GM23338 (cell line): ENCODE measurements around the gene IGFBP5. TPM values are rescaled to one million over a fixed set of nuclear protein-coding genes. Genes with fewer than 3 reads are reported as not detected.

ENCODE experiments used
- ATAC-seq: fragments of 200-7000 bp; cut with Tn5 transposase; 3 replicates; pipeline ENCODE4 v1.9.1; 2020
- DNase-seq: peaks from one replicate; pipeline ENCODE4 v3.0.0-alpha.2; 2015; ENCODE audit warnings: low spot score
- H2AFZ ChIP-seq: fragments of 200-600 bp; sonication (generic); 2 replicates; pipeline ENCODE4 v1.8.0; 2016; ENCODE audit warnings: antibody characterized with exemption, mild to moderate bottlenecking, moderate library complexity
- H3F3A ChIP-seq: fragments of 200-600 bp; sonication (generic); replicated peaks from 2 replicates; pipeline ENCODE4 v1.8.0; 2017; ENCODE audit warnings: antibody characterized with exemption, mixed run types, low read depth
- H3K27ac ChIP-seq: fragments of 200-600 bp; sonication (generic); 2 replicates; pipeline ENCODE4 v1.6.1; 2016; ENCODE audit warnings: low read depth
- H3K27me3 ChIP-seq: fragments of 200-600 bp; sonication (generic); 2 replicates; pipeline ENCODE4 v1.8.0; 2016; ENCODE audit warnings: mild to moderate bottlenecking, mixed run types, moderate library complexity; ENCODE audit not compliant: insufficient read depth
- H3K36me3 ChIP-seq: fragments of 200-600 bp; sonication (generic); 2 replicates; pipeline ENCODE4 v1.8.0; 2016; ENCODE audit warnings: mild to moderate bottlenecking; ENCODE audit not compliant: insufficient read depth
- H3K4me1 ChIP-seq: fragments of 200-600 bp; sonication (generic); 2 replicates; pipeline ENCODE4 v1.8.0; 2016; ENCODE audit warnings: mild to moderate bottlenecking, moderate library complexity; ENCODE audit not compliant: insufficient read depth
- H3K4me2 ChIP-seq: fragments of 200-600 bp; sonication (generic); 2 replicates; pipeline ENCODE4 v1.7.1; 2017; ENCODE audit warnings: mixed run types
- H3K4me3 ChIP-seq: fragments of 200-600 bp; sonication (generic); 2 replicates; pipeline ENCODE4 v1.6.1; 2016; ENCODE audit warnings: mixed run types
- H3K79me2 ChIP-seq: fragments of 200-600 bp; sonication (generic); replicated peaks from 2 replicates; pipeline ENCODE4 v1.8.0; 2017; ENCODE audit warnings: mild to moderate bottlenecking; ENCODE audit not compliant: insufficient read depth
- H3K9me2 ChIP-seq: fragments of 200-600 bp; sonication (generic); 2 replicates; pipeline ENCODE4 v1.8.0; 2017; ENCODE audit not compliant: insufficient read depth
- H4K20me1 ChIP-seq: fragments of 200-600 bp; sonication (generic); replicated peaks from 2 replicates; pipeline ENCODE4 v1.8.0; 2017; ENCODE audit warnings: mild to moderate bottlenecking; ENCODE audit not compliant: insufficient read depth
- H3K27ac Mint-ChIP-seq: 2 replicates; pipeline ENCODE4 v1.8.0; 2020; ENCODE audit warnings: inconsistent platforms, mild to moderate bottlenecking, moderate library complexity, mixed read lengths
- H3K27me3 Mint-ChIP-seq: 3 replicates; pipeline ENCODE4 v1.8.0; 2022; ENCODE audit warnings: low read depth, mild to moderate bottlenecking, moderate library complexity, mixed read lengths, inconsistent platforms; ENCODE audit not compliant: insufficient read depth, poor library complexity
- H3K36me3 Mint-ChIP-seq: 3 replicates; pipeline ENCODE4 v1.8.0; 2021; ENCODE audit warnings: low read depth, mild to moderate bottlenecking, inconsistent platforms, moderate library complexity, mixed read lengths
- H3K4me1 Mint-ChIP-seq: 3 replicates; pipeline ENCODE4 v1.8.0; 2020; ENCODE audit warnings: mild to moderate bottlenecking, inconsistent platforms, mixed read lengths
- H3K4me3 Mint-ChIP-seq: 3 replicates; pipeline ENCODE4 v1.8.0; 2021; ENCODE audit warnings: moderate library complexity, mild to moderate bottlenecking, inconsistent platforms, mixed read lengths
- H3K9me3 Mint-ChIP-seq: 3 replicates; pipeline ENCODE4 v1.8.0; 2020; ENCODE audit warnings: moderate library complexity, mild to moderate bottlenecking, inconsistent platforms, mixed read lengths
- EZH2phosphoT487 ChIP-seq: fragments of 200-600 bp; sonication (generic); IDR thresholded peaks from one replicate; pipeline ENCODE4 v1.8.1; 2018; ENCODE audit warnings: antibody characterized with exemption; ENCODE audit not compliant: unreplicated experiment
- JUNB ChIP-seq: IDR thresholded peaks from one replicate; pipeline ENCODE4 v1.6.1; 2016; ENCODE audit warnings: antibody characterized with exemption; ENCODE audit not compliant: unreplicated experiment
- NANOG ChIP-seq: IDR thresholded peaks from 2 replicates; pipeline ENCODE4 v1.6.1; 2016; ENCODE audit warnings: antibody characterized with exemption, borderline replicate concordance
- STAT1 ChIP-seq: IDR thresholded peaks from one replicate; pipeline ENCODE4 v1.6.1; 2016; ENCODE audit warnings: antibody characterized with exemption; ENCODE audit not compliant: unreplicated experiment
- ZNF114 ChIP-seq: fragments of 250-450 bp; sonication (Bioruptor Pico); IDR thresholded peaks from 2 replicates; pipeline ENCODE4 v1.5.0; 2020; ENCODE audit warnings: mild to moderate bottlenecking, moderate library complexity
- ZNF462 ChIP-seq: fragments of 250-450 bp; sonication (Bioruptor Pico); IDR thresholded peaks from 2 replicates; pipeline ENCODE4 v1.5.0; 2020; ENCODE audit warnings: mild to moderate bottlenecking, moderate library complexity
- polyA plus RNA-seq: library from polyadenylated mRNA; unstranded; fragments of >200 nt; fragmentation: Nextera tagmentation; extraction: Ambion mirVana; gene quantifications from 2 replicates; pipeline ENCODE4 v1.2.1, GENCODE V29; 2016
- total RNA-seq: library from RNA; depleted of rRNA; stranded (reverse); fragments of >200 nt; shearing (Covaris generic); gene quantifications from 2 replicates; pipeline ENCODE4 v1.2.3, GENCODE V29; 2014
- TF ChIP-seq, protein P1 (sequence below): IDR thresholded peaks from one replicate; pipeline ENCODE4 v1.6.1; 2018; ENCODE audit warnings: antibody characterized with exemption; ENCODE audit not compliant: unreplicated experiment
- TF ChIP-seq, protein P2 (sequence below), 2 experiments: fragments of 200-600 bp in 1 of 2; sonication (generic) in 1 of 2; conservative IDR thresholded peaks; 2 replicates each; pipeline versions ENCODE4 v1.5.1 to v1.6.1; 2016 to 2017; ENCODE audit warnings: antibody characterized with exemption in 2 of 2, low read depth in 2 of 2, mild to moderate bottlenecking in 2 of 2, moderate library complexity in 1 of 2

The IGFBP5 gene
- total and polyA plus RNA-seq, 2 experiments from 2014 or later = 0.70 to 2.5 TPM

DNA sequence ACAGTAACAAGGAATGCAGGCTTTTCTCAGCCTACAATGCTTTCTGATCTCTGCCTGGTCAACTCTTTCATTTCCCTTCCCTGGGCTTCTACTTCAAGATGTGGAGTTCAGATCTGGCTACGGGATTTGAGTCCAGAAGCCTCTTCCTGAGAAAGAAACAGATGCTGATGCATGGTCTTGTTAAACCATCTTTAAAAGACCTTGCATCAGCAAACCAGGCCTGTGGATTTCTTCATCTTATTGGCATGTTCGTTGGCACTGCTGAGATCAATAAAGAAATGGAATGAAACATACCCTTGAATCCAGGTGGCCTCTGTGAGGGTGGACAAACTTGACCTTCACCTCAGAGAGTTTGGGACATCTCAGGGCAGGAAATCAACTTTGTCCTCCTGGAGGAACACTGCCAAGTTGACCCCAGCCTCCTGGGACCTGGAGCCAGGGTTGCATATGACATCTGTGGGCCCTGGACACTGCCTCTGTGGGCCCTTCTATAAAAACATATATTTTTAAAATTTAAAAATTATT lies 40.8 kb downstream of the IGFBP5 start (continued):
- TF ChIP-seq, protein P1, sequence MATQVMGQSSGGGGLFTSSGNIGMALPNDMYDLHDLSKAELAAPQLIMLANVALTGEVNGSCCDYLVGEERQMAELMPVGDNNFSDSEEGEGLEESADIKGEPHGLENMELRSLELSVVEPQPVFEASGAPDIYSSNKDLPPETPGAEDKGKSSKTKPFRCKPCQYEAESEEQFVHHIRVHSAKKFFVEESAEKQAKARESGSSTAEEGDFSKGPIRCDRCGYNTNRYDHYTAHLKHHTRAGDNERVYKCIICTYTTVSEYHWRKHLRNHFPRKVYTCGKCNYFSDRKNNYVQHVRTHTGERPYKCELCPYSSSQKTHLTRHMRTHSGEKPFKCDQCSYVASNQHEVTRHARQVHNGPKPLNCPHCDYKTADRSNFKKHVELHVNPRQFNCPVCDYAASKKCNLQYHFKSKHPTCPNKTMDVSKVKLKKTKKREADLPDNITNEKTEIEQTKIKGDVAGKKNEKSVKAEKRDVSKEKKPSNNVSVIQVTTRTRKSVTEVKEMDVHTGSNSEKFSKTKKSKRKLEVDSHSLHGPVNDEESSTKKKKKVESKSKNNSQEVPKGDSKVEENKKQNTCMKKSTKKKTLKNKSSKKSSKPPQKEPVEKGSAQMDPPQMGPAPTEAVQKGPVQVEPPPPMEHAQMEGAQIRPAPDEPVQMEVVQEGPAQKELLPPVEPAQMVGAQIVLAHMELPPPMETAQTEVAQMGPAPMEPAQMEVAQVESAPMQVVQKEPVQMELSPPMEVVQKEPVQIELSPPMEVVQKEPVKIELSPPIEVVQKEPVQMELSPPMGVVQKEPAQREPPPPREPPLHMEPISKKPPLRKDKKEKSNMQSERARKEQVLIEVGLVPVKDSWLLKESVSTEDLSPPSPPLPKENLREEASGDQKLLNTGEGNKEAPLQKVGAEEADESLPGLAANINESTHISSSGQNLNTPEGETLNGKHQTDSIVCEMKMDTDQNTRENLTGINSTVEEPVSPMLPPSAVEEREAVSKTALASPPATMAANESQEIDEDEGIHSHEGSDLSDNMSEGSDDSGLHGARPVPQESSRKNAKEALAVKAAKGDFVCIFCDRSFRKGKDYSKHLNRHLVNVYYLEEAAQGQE = no peak

DNA sequence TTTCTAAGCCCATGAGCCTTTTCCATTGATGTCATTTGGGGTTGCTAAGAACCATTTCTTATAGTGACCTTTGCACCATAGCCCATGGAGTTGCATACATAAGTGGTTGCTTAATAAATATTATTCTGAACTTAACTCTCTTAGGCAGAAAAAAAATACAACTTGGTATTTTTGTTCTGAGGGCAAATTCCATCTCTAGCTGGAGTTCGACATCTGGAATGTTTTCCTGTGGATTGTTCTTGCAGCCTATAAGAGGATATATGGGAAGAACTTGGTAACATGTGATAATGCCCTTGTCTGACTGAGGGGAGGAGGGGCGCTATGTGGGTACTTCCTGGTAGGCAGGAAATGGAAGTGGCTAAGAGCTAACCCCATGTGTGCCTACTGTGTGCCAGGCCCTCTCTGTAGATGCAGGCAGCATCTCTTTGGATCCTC lies 41.4 kb downstream of the IGFBP5 start:
- H3K27ac Mint-ChIP-seq = no peak overlapping the region
- no peak overlapping the region for H3K4me3 Mint-ChIP-seq
- Histone ChIP-seq H4K20me1 (peaks cover 17% of the 10 kb centered on the region), H3F3A (no peaks in the 10 kb centered on the region), H3K4me3 (no peak overlapping the region), H3K36me3 (no peaks in the 10 kb centered on the region), H3K79me2 (peaks cover 73% of the 10 kb centered on the region), H3K4me1 (peaks cover 12% of the 10 kb centered on the region), H3K4me2 (no peak overlapping the region), H3K27ac (no peak overlapping the region), H3K9me2 (no peaks in the 10 kb centered on the region), H3K27me3 (no peaks in the 10 kb centered on the region), H2AFZ (no peak overlapping the region)
- ATAC-seq (no peak), DNase-seq (no peak)
- H3K27me3 Mint-ChIP-seq = peaks cover 9% of the 10 kb centered on the region
- peaks cover 58% of the 10 kb centered on the region for H3K4me1 Mint-ChIP-seq
- no peaks in the 10 kb centered on the region for H3K9me3 Mint-ChIP-seq
- H3K36me3 Mint-ChIP-seq = peaks cover 27% of the 10 kb centered on the region
- TF ChIP-seq JUNB (no peak), ZNF462 (CRISPR knock-in tag) (no peak), ZNF114 (CRISPR knock-in tag) (no peak), STAT1 (no peak), NANOG (no peak), EZH2phosphoT487 (no peak)
- TF ChIP-seq, protein P2, sequence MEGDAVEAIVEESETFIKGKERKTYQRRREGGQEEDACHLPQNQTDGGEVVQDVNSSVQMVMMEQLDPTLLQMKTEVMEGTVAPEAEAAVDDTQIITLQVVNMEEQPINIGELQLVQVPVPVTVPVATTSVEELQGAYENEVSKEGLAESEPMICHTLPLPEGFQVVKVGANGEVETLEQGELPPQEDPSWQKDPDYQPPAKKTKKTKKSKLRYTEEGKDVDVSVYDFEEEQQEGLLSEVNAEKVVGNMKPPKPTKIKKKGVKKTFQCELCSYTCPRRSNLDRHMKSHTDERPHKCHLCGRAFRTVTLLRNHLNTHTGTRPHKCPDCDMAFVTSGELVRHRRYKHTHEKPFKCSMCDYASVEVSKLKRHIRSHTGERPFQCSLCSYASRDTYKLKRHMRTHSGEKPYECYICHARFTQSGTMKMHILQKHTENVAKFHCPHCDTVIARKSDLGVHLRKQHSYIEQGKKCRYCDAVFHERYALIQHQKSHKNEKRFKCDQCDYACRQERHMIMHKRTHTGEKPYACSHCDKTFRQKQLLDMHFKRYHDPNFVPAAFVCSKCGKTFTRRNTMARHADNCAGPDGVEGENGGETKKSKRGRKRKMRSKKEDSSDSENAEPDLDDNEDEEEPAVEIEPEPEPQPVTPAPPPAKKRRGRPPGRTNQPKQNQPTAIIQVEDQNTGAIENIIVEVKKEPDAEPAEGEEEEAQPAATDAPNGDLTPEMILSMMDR (conservative IDR thresholded peaks at IDR 0.05; ENCODE audit: low read depth in 2 of 2) = no peak
- TF ChIP-seq, protein P1 = no peak
